Aorta (tissue), 5 donors: Measurements from ENCODE around the gene ETFB. TPM values are rescaled to one million over a fixed set of nuclear protein-coding genes. Genes with fewer than 3 reads are reported as not detected.
A peak's percentile ranks its signal among the peaks of the same experiment; 100 is the strongest.

ENCODE experiments used
- ATAC-seq: fragments of 200-7000 bp; cut with Tn5 transposase; one replicate; pipeline ENCODE4 v1.9.1; 2022; ENCODE audit warnings: moderate library complexity; ENCODE audit not compliant: low FRiP score
- DNase-seq, 2 donors: peaks; one replicate each; pipeline ENCODE4 v3.0.0-alpha.2; 2020
- H3K27ac ChIP-seq, 2 donors: one replicate each; pipeline ENCODE4 v1.5.1; 2013; ENCODE audit warnings: low read length in 2 of 2, mild to moderate bottlenecking in 2 of 2, moderate library complexity in 2 of 2, control low read depth in 1 of 2, inconsistent platforms in 1 of 2, low read depth in 1 of 2
- H3K27me3 ChIP-seq, 2 donors: one replicate each; pipeline ENCODE4 v1.6.1; 2013; ENCODE audit warnings: control low read depth in 1 of 2, low read length in 1 of 2, mild to moderate bottlenecking in 1 of 2, moderate library complexity in 1 of 2; ENCODE audit not compliant: insufficient read depth in 2 of 2, control insufficient read depth in 1 of 2
- H3K36me3 ChIP-seq, 2 donors: one replicate each; pipeline ENCODE4 v1.6.1; 2013; ENCODE audit warnings: control low read depth in 1 of 2, low read length in 1 of 2, mild to moderate bottlenecking in 1 of 2; ENCODE audit not compliant: insufficient read depth in 2 of 2, control insufficient read depth in 1 of 2
- H3K4me1 ChIP-seq, 2 donors: one replicate each; pipeline ENCODE4 v1.6.1; 2013; ENCODE audit warnings: low read length in 2 of 2, control low read depth in 1 of 2, mild to moderate bottlenecking in 1 of 2, moderate library complexity in 1 of 2; ENCODE audit not compliant: insufficient read depth in 2 of 2, control insufficient read depth in 1 of 2
- H3K4me3 ChIP-seq, 2 donors: one replicate each; pipeline ENCODE4 v1.5.1; 2013; ENCODE audit warnings: low read length in 2 of 2, control low read depth in 1 of 2, mild to moderate bottlenecking in 1 of 2
- H3K9me3 ChIP-seq: one replicate; pipeline ENCODE4 v1.6.1; 2013; ENCODE audit warnings: mild to moderate bottlenecking, low read length; ENCODE audit not compliant: control insufficient read depth
- WGBS, 2 donors: extraction: QIAGEN DNeasy Blood & Tissue Kit; methylation state at CpG; one replicate each; pipeline ENCODE4 v1.1.7; 2013; 5-methylcytosine and 5-hydroxymethylcytosine counted together
- intact Hi-C, 2 donors: fragments of 100-400 bp; cut with DNase I; formaldehyde crosslinking; loops; one replicate each; pipeline versions ENCODE4 v1.14.2 to v1.15.0; 2022
- polyA plus RNA-seq, 2 donors: library from polyadenylated mRNA; stranded (reverse); fragments of 200-250 nt; gene quantifications; one replicate each; pipeline ENCODE4 v1.2.3, GENCODE V29; 2013
- total RNA-seq, 2 donors: library from RNA; stranded (reverse); fragmentation: NEBNext Ultra II Directional; extraction: Animal tissue kit (Norgen Biotek cat#: 25700); gene quantifications; one replicate each; pipeline ENCODE4 v1.2.1, GENCODE V29; 2021
- donor health status: healthy with polysubstance abuse.
- donor health status: Bipolar disorder and iron deficiency.
- donor health status: DM: no; HTN: no; CAD: no.
- donor health status: DM: no; HTN: no; CAD: no.
- donor health status: DM: yes; HTN: yes; CAD: no.

ETFB gene
- total and polyA plus RNA-seq, 4 donors: 41.5 to 110 (median 73.4) TPM

- H3K27me3 ChIP-seq: no peaks in the 10 kb centered on the region
- WGBS, 2 donors: 61% methylated on average over 22 to 23 of the region's 23 CpGs
- no peaks in the 10 kb centered on the region for H3K36me3 ChIP-seq
- intact Hi-C loops: loop anchor here in 1 of 2 donors (5.0 kb wide), 1 partner anchor 334 kb away; no protein-coding TSS in a partner anchor
- ATAC-seq: peak; percentile 0
- DNase-seq: no peak
- H3K4me1 ChIP-seq: no peaks in the 10 kb centered on the region
- peak within 1 kb of the TSS; percentile 4 to 65 for H3K4me3 ChIP-seq
- H3K27ac ChIP-seq: peak within 1 kb of the TSS in 1 of 2 donors; percentile 4
- no peaks in the 10 kb centered on the region for H3K9me3 ChIP-seq
These were observed 2.4 kb upstream of the ETFB start, which contains the start of gene CLDND2 for GRCh38 chr19:51368366-51369282. Gene CLDND2 (minus strand): TSS chr19:51369003. CDS start chr19:51368577, 426 bp downstream.

DNA sequence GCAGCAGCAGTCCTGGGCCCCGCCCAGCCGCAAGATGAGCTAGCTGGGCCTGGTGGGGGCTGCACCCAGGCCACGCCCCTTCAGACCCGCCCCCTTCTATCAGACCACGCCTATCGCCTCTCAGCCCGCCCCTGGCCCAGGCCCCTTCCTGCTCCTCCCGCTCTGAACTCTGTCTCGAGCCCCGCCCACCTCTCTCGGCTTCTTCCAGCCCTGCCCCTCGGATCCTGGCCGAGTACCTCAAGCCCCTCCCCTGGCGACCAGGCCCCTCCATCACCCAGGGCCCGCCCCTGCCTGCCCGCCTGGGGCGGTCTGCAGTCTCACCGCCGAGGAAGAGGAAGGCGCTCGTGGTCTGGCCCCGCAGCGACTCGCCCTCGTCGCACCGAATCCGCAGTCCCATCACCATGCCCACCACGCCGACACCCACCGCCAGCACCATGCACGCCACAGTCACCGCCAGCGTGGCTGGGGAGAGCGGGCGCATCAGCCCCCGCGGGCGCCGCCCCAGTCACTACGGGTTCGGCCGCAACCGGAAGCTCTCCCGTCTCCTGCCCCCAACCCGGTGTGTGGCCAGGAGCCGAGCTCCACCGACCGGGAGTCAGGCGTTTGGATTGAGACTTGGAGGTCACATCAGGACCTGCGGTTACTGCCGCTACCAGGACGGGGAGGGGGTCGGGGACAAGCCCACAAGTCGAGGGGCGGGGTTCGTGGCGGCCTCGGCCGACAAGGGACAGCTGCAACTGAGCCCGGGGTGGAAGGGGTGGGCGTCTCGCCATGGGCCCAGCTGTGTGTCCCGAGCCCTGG is 1.6 kb upstream of the ETFB start:
- H3K27ac ChIP-seq: peak overlapping the region in 1 of 2 donors; percentile 4
- DNase-seq (peak; percentile 100), ATAC-seq (peak; percentile 96)
- peak overlapping the region; percentile 4 to 65 for H3K4me3 ChIP-seq
- 1% methylated on average over 56 to 64 of the region's 64 CpGs for WGBS, 2 donors
- intact Hi-C loops: loop anchor here in 1 of 2 donors (1.0 to 5.0 kb wide), 3 partner anchors 27 to 335 kb away; no protein-coding TSS in a partner anchor
- no peaks in the 10 kb centered on the region for H3K4me1 ChIP-seq
- no peaks in the 10 kb centered on the region for H3K36me3 ChIP-seq
- no peaks in the 10 kb centered on the region for H3K27me3 ChIP-seq
- no peaks in the 10 kb centered on the region for H3K9me3 ChIP-seq

GRCh38 chr19:51367255-51367564 is 1.0 kb upstream of the ETFB start:
- peak overlapping the region; percentile 34 to 46 for H3K4me3 ChIP-seq
- DNase-seq (peak in 1 of 2 donors; percentile 74), ATAC-seq (no peak)
- H3K9me3 ChIP-seq: no peaks in the 10 kb centered on the region
- intact Hi-C loops: loop anchor here in 1 of 2 donors (1.0 to 5.0 kb wide), 3 partner anchors 27 to 335 kb away; no protein-coding TSS in a partner anchor
- no peaks in the 10 kb centered on the region for H3K36me3 ChIP-seq
- peak overlapping the region; percentile 18 to 86 for H3K27ac ChIP-seq
- H3K27me3 ChIP-seq: no peaks in the 10 kb centered on the region
- WGBS, 2 donors: 0 to 1% methylated on average over 13 to 15 of the region's 15 CpGs
- H3K4me1 ChIP-seq: no peaks in the 10 kb centered on the region

DNA sequence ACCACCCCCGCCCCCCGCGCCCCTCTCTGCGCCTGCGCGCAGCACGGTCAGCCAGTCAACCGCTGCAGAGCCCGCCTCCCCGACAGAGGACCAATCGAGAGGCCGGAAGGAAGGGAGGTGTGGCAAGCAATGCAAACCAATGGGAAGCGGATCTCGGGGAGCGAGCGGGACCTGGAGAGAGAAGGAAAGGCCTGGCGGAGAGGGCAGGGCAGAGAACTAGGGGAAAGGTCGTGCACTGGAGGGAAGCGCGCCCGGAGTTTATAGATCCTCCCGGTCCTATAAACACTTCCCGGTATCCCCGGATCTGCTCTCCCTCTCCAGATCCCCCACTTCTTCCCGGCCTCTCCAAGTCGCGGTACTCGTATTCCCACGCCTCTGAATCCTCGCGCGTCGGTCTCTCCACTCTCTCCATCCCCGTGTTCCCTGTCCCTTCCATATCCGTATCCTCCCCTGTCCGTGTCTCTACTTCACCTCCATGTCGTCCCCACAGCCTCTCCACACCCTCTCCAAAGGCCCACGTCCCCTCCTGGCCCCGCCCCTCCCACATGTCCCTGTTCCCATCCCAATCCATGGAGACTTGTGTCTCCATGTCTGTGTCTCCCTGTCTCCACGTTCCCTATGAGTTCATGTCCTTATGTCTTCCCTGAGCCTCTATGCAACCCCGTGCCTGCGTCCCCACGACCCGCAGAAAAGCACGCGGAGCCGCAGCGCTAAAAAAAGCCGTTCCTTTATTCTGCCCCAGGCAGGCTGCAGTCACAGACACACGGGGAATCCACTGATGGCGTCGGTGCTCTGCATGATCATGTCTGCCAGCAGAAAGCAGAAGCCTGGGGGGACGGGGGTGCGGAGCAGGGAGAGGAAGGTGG is 434 bp upstream of the ETFB start:
- no peaks in the 10 kb centered on the region for H3K36me3 ChIP-seq
- 0 to 1% methylated on average over 46 to 54 of the region's 54 CpGs for WGBS, 2 donors
- peak overlapping the region; percentile 18 to 86 for H3K27ac ChIP-seq
- H3K4me3 ChIP-seq: peak overlapping the region; percentile 46 to 54
- H3K27me3 ChIP-seq: no peaks in the 10 kb centered on the region
- intact Hi-C loops: loop anchor here in 1 of 2 donors (1.0 to 5.0 kb wide), 3 partner anchors 27 to 336 kb away; no protein-coding TSS in a partner anchor
- DNase-seq: peak; percentile 98 to 99
- peak; percentile 90 for ATAC-seq
- H3K9me3 ChIP-seq: no peaks in the 10 kb centered on the region
- H3K4me1 ChIP-seq: no peaks in the 10 kb centered on the region

DNA sequence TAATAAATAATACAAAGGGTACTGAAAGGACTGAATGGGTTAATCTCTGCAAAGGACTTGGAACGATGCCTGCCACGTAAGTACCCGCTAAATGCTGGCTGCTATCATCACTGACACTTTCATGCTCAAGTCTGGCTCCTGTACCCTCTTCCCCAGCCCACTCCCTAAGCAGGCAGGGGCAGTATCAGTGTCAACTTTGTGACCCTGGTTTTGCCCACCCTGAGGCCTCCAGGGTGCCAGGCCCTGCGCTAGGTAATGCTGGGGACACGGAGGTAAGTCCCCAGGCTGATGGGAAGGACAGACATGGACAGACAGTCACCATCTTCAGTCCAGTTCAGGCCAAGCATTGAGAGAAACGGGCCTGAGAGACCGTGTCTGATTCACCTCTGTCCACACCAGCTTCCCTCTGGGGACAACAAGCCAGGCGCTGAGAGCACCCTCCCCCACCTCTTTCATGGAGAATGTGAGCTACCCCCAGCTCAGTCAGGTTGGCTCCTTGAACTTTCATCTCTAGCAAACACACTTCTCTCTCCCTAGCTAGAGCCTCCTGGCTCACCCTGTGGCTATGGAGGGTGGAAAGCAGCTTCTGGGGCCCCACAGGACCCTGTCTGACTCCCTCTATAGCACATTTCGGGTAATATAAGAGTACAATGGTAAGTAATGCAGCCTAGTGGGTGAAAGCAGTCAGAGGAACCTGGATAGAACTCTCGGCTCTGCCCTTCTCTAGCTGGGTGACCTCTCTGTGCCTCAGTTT is 800 bp downstream of the ETFB start:
- 13 to 14% methylated on average over 10 of the region's 10 CpGs for WGBS, 2 donors
- ATAC-seq: no peak

GRCh38 chr19:51364200-51365106 is 1.7 kb downstream of the ETFB start:
- no peaks in the 10 kb centered on the region for H3K27me3 ChIP-seq
- intact Hi-C loops: loop anchor here in 1 of 2 donors (5.0 kb wide), 1 partner anchor 338 kb away; no protein-coding TSS in a partner anchor
- WGBS, 2 donors: 87 to 89% methylated on average over 15 of the region's 15 CpGs
- ATAC-seq (no peak), DNase-seq (no peak)
- no peaks in the 10 kb centered on the region for H3K4me1 ChIP-seq
- H3K4me3 ChIP-seq: no peak overlapping the region
- H3K36me3 ChIP-seq: no peaks in the 10 kb centered on the region
- H3K9me3 ChIP-seq: no peaks in the 10 kb centered on the region
- no peak overlapping the region for H3K27ac ChIP-seq

More for the DNA sequence above, 800 bp downstream of the ETFB start:
- intact Hi-C loops: loop anchor here in 1 of 2 donors (5.0 kb wide), 1 partner anchor 337 kb away; no protein-coding TSS in a partner anchor
- peak overlapping the region; percentile 54 to 58 for H3K4me3 ChIP-seq
- no peaks in the 10 kb centered on the region for H3K9me3 ChIP-seq
- DNase-seq: no peak
- peak overlapping the region in 1 of 2 donors; percentile 46 for H3K27ac ChIP-seq
- no peaks in the 10 kb centered on the region for H3K27me3 ChIP-seq
- no peaks in the 10 kb centered on the region for H3K36me3 ChIP-seq
- H3K4me1 ChIP-seq: no peaks in the 10 kb centered on the region

GRCh38 chr19:51361239-51361638 is 4.9 kb downstream of the ETFB start:
- no peak overlapping the region for H3K27ac ChIP-seq
- DNase-seq: no peak
- H3K4me1 ChIP-seq: no peaks in the 10 kb centered on the region
- WGBS, 2 donors: 89 to 92% methylated on average over 13 of the region's 13 CpGs
- no peaks in the 10 kb centered on the region for H3K36me3 ChIP-seq
- intact Hi-C loops: no loop called here
- H3K27me3 ChIP-seq: no peaks in the 10 kb centered on the region
- H3K9me3 ChIP-seq: no peaks in the 10 kb centered on the region
- ATAC-seq: no peak
- H3K4me3 ChIP-seq: no peak overlapping the region
